HG03139 (cell line): ENCODE measurements around the gene ART5.
"Not testable (repeated sequence)": the region's sequence is repeated elsewhere in the genome, so short reads cannot be mapped to it uniquely, and the experiment has no call there.

Source experiments
- ATAC-seq: cut with Tn5 transposase; IDR thresholded peaks from one replicate; pipeline ENCODE4 v1.9.1; 2021; ENCODE audit not compliant: unreplicated experiment

The ART5 gene

GRCh38 chr11:3623121-3623520 is 18.7 kb downstream of the ART5 start:
- ATAC-seq: no peak

- ATAC-seq: no peak
Observed at GRCh38 chr11:3622521-3622920, 19.3 kb downstream of the ART5 start.

GRCh38 chr11:3617990-3618389 is 23.8 kb downstream of the ART5 start:
- no peak for ATAC-seq

GRCh38 chr11:3616721-3617460 is 24.9 kb downstream of the ART5 start:
- ATAC-seq: no peak

GRCh38 chr11:3615998-3616397 is 25.8 kb downstream of the ART5 start:
- ATAC-seq: no peak

- peak; percentile 47 for ATAC-seq
Observed at GRCh38 chr11:3614742-3615171, 27.0 kb downstream of the ART5 start.

GRCh38 chr11:3613998-3614741 is 27.6 kb downstream of the ART5 start:
- no peak for ATAC-seq

GRCh38 chr11:3611976-3612678 is 29.7 kb downstream of the ART5 start:
- no peak for ATAC-seq

GRCh38 chr11:3610846-3611245 is 30.9 kb downstream of the ART5 start:
- no peak for ATAC-seq

GRCh38 chr11:3609416-3610265 is 32.2 kb downstream of the ART5 start:
- ATAC-seq: no peak

GRCh38 chr11:3605771-3606203 is 36.0 kb downstream of the ART5 start:
- ATAC-seq: no peak

- no peak for ATAC-seq
Observed at GRCh38 chr11:3605283-3605662, 36.5 kb downstream of the ART5 start.

GRCh38 chr11:3604167-3604566 is 37.6 kb downstream of the ART5 start:
- no peak for ATAC-seq

- ATAC-seq: not testable (repeated sequence)
Observed at GRCh38 chr11:3600201-3600600, 41.6 kb downstream of the ART5 start.

- not testable (repeated sequence) for ATAC-seq
Observed at GRCh38 chr11:3597743-3598142, 44.0 kb downstream of the ART5 start.

- not testable (repeated sequence) for ATAC-seq
Observed at GRCh38 chr11:3591326-3591725, 50.5 kb downstream of the ART5 start.

GRCh38 chr11:3590193-3590592 is 51.6 kb downstream of the ART5 start:
- ATAC-seq: not testable (repeated sequence)

- not testable (repeated sequence) for ATAC-seq
Observed at GRCh38 chr11:3588776-3589175, 53.0 kb downstream of the ART5 start.
